NOMO-1 treated with DMSO at 0.1 percent for 48 hours (cell line): ENCODE results near the gene FBLL1.
"Not testable (repeated sequence)": the region's sequence is repeated elsewhere in the genome, so short reads cannot be mapped to it uniquely, and the experiment has no call there.

Source experiments
- DNase-seq: peaks from one replicate; lab custom pipeline; 2025; ENCODE audit not compliant: unreplicated experiment; lab: John Stamatoyannopoulos, UW

FBLL1 gene

GRCh38 chr5:168550656-168551055, 21.6 kb downstream of the FBLL1 start:
- no peak for DNase-seq

GRCh38 chr5:168552146-168552545, 23.0 kb downstream of the FBLL1 start:
- no peak for DNase-seq

DNA sequence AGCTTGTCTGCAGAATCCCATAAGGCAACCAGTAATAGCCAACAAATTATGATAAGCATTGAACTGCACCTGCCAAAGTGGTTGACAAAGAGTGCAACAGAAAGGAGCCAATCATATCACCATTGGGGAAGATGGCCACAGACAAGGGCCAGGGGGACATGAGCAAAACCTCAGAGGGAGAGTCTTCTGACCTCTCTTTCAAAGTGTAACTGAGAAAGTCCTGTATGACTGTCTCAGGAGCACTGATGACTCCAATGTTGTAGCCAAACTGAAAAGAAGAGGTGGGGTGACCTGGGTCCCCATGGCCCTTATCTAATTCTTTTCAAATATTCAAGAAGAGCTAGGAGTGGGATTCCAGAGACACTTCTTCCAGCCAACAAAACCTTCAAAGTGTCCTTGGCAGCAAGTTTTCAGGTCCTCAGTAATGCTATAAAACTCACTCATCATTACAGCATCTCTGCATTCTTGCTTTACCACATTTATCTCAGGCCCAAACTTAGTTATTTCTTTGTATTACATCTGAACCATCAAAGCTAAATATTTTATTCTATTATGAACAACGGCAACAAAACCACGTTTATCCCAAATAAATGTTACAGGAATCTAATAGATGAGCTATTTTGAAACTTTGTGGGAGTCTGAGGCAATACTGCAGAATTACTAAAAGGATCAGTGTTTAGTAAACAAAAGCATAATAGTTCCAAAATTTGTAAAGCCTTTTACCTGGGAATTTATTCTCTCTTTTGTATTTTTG, 24.4 kb downstream of the FBLL1 start:
- no peak for DNase-seq

DNA sequence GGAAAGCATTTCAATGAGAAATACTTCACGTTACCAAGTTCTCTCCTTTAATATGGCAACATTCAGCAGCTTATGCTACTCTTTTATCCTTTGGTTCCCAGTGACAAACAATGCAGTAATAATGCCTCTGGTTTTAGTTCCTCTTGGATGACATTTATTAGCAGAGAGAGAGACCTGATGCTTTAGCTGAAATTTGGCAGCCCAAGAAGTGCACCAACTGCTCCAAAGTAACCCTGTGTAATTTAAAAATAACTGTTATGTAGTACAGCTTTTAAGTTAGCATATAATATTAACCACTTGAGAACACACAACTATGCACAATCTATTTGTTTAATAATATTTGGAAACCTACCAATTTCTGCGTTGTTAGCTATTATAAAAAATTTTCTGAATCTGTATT, 28.3 kb downstream of the FBLL1 start:
- DNase-seq = no peak

GRCh38 chr5:168562279-168562678, 33.2 kb downstream of the FBLL1 start:
- no peak for DNase-seq

GRCh38 chr5:168563959-168564358, 34.9 kb downstream of the FBLL1 start:
- no peak for DNase-seq

GRCh38 chr5:168568738-168569137, 39.6 kb downstream of the FBLL1 start:
- no peak for DNase-seq

GRCh38 chr5:168570490-168571328, 41.6 kb downstream of the FBLL1 start:
- DNase-seq = no peak

- not testable (repeated sequence) for DNase-seq
Observed at GRCh38 chr5:168573663-168574062, 44.6 kb downstream of the FBLL1 start.

DNA sequence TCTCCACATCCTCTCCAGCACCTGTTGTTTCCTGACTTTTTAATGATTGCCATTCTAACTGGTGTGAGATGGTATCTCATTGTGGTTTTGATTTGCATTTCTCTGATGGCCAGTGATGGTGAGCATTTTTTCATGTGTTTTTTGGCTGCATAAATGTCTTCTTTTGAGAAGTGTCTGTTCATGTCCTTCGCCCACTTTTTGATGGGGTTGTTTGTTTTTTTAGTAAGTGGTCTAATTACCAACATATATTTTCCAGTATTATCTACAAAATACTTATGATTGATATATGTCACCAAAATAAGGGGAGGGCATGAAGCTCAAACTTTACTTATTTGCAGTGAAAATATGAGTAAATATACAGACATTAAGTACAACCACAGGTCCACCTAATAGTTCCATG, 45.1 kb downstream of the FBLL1 start:
- not testable (repeated sequence) for DNase-seq

- no peak for DNase-seq
Observed at GRCh38 chr5:168575391-168576372, 46.6 kb downstream of the FBLL1 start.

DNA sequence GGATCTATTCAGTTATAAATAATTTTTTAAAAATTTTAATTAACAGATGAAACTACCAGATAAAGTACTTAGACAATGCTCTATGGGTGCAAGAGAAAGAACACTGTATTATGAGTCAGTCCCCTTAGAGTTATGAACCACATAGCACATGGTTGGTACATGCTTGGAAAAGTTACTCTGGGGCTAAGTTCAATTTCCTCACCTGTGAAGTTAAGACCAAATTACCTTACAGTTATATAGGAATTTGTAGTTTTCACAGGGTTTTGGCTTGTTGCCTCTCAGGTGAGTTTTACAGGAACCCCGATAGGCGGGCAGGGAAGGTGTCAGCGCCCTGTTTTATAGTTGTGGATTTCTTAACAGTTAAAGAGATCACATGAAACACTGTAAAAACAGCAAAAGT, 48.9 kb downstream of the FBLL1 start:
- DNase-seq = peak; percentile 20

GRCh38 chr5:168578538-168579487, 49.7 kb downstream of the FBLL1 start, which contains the start of gene PANK3:
Gene PANK3, minus strand, starts transcription at chr5:168579368. Its CDS starts 85 bp downstream, at chr5:168579283.
- peak; percentile 73 for DNase-seq

DNA sequence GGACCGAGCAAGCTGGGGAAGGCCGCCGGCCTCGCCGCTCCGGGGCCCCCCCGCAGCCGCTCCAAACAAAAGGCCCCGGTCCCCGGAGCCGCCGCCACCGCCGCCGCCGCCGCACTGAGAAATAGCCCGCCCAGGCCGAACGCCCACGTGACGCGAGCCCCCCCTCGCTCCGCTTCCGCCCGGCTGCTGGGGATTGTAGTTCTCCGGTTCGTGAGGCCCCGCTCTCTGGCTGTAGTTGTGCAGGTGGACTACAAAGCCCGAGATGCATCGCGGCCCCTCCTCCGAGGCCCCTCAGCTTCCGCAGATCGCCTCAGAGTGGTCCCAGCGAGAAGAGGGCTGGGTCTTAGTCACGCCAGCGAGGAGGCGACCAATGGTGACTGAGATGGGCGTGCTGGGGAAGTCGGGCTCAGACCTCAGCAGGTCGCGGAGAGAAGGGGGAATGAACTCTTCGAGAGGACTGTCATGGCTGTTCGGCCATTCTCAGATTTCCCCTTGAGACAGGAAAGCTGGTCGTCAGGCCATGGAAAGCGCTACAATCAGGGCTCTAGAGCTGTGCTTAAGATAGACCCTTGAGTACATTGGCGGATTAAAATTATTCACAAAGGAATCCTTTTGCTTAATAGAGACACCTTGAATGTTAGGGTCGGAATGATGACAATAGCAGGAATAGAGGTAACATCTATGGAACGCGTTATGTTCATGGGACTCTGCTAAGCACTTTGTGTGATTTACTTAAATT, 50.6 kb downstream of the FBLL1 start:
- DNase-seq = peak; percentile 99

GRCh38 chr5:168580227-168580508, 51.1 kb downstream of the FBLL1 start:
- DNase-seq = no peak
